CD4-positive, alpha-beta T cell (primary cell): ENCODE data around the gene RASGRF2. TPM values are rescaled to one million over a fixed set of nuclear protein-coding genes. Genes with fewer than 3 reads are reported as not detected.

Experiments used
- ATAC-seq: fragments of 200-7000 bp; cut with Tn5 transposase; one replicate; pipeline ENCODE4 v1.10.0; 2022; ENCODE audit warnings: mild to moderate bottlenecking; ENCODE audit not compliant: poor library complexity
- CTCF ChIA-PET: fragments of 350-600 bp; sonication (Branson Sonifier 250); formaldehyde crosslinking; loops from one replicate; lab custom pipeline; 2021; ENCODE audit warnings: antibody characterized with exemption, inconsistent platforms; lab: Charles Lee
- POLR2A ChIA-PET: fragments of 350-600 bp; sonication (Branson Sonifier 250); formaldehyde crosslinking; loops from one replicate; lab custom pipeline; 2021; ENCODE audit warnings: antibody characterized with exemption, inconsistent platforms; lab: Charles Lee
- DNase-seq, 14 experiments: peaks; one replicate each; pipeline ENCODE4 v3.0.0-alpha.2; 2013 to 2020; ENCODE audit warnings: mixed read lengths in 2 of 14
- H3K27ac ChIP-seq, 2 donors: one replicate each; pipeline versions ENCODE4 v1.5.1 to v1.7.0; 2013; ENCODE audit warnings: low read length in 2 of 2, low read depth in 1 of 2, mild to moderate bottlenecking in 1 of 2
- H3K27me3 ChIP-seq, 2 experiments: 1 replicate in 1 of 2; 2 replicates in 1 of 2; pipeline versions ENCODE4 v1.6.1 to v1.7.0; 2013; ENCODE audit warnings: low read length in 2 of 2, control low read depth in 1 of 2, mild to moderate bottlenecking in 1 of 2, moderate library complexity in 1 of 2; ENCODE audit not compliant: insufficient read depth in 2 of 2, control insufficient read depth in 1 of 2
- H3K36me3 ChIP-seq: one replicate; pipeline ENCODE4 v1.6.1; 2013; ENCODE audit warnings: low read length, control low read depth; ENCODE audit not compliant: insufficient read depth
- H3K4me1 ChIP-seq: one replicate; pipeline ENCODE4 v1.6.1; 2013; ENCODE audit warnings: low read length, control low read depth; ENCODE audit not compliant: insufficient read depth
- H3K4me3 ChIP-seq: one replicate; pipeline ENCODE4 v1.5.1; 2013; ENCODE audit warnings: mild to moderate bottlenecking, low read length, moderate library complexity
- H3K9me3 ChIP-seq, 2 experiments: 1 replicate in 1 of 2; 2 replicates in 1 of 2; pipeline versions ENCODE4 v1.6.1 to v1.7.0; 2013; ENCODE audit warnings: low read length in 2 of 2, mild to moderate bottlenecking in 2 of 2, control low read depth in 1 of 2, moderate library complexity in 1 of 2; ENCODE audit not compliant: control insufficient read depth in 1 of 2, insufficient read depth in 1 of 2
- H3K27ac Mint-ChIP-seq: one replicate; pipeline ENCODE4 v1.8.0; 2020; ENCODE audit warnings: mixed read lengths
- H3K27me3 Mint-ChIP-seq: one replicate; pipeline ENCODE4 v1.8.0; 2021; ENCODE audit warnings: mixed read lengths
- H3K36me3 Mint-ChIP-seq: one replicate; pipeline ENCODE4 v1.8.0; 2021; ENCODE audit warnings: low read depth, mixed read lengths
- H3K4me1 Mint-ChIP-seq: one replicate; pipeline ENCODE4 v1.8.0; 2021; ENCODE audit warnings: low read depth, mixed read lengths
- H3K4me3 Mint-ChIP-seq: one replicate; pipeline ENCODE4 v1.8.0; 2020; ENCODE audit warnings: mild to moderate bottlenecking, mixed read lengths
- H3K9me3 Mint-ChIP-seq: one replicate; pipeline ENCODE4 v1.8.0; 2020; ENCODE audit warnings: mixed read lengths
- CTCF ChIP-seq: fragments of 200-600 bp; IDR thresholded peaks from one replicate; pipeline ENCODE4 v1.8.0; 2022; ENCODE audit warnings: antibody characterized with exemption, mild to moderate bottlenecking
- intact Hi-C, 2 experiments: fragments of 100-400 bp; cut with DNase I in 1 of 2; cut with micrococcal nuclease in 1 of 2; formaldehyde crosslinking; loops; one replicate each; pipeline versions ENCODE4 v1.15.1 to v1.9.0; 2023 to 2025; cut with DNase I, micrococcal nuclease
- total RNA-seq, 174 experiments: library from RNA in 2 of 174; stranded (reverse) in 2 of 174; gene quantifications; one replicate each; pipeline ENCODE4 v1.2.3 and lab custom pipeline; 2021 to 2026

RASGRF2 gene
- total RNA-seq, 2 experiments from 2014 or later = 21.9 to 24.9 TPM

DNA sequence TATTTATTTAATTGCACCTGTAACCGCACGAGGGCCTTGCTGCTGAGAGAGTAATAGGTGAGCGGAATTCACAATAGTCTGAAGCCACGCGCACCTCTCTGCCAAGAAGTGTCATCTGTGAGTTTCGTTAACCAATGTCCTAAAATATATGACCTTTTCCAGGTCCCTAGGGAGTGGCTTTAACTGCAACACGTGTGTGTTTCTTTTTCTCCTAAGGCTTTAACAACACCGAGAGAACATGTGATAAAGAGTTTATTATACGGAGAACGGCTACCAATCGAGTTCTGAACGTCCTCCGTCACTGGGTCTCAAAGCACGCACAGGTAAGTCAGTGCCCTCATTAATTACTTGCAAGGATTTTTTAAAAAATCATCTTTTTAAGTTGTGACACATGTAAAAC is 219.8 kb downstream of the RASGRF2 start:
- CTCF ChIA-PET = no interaction called here
- Histone ChIP-seq H3K27me3 (no peaks in the 10 kb centered on the region), H3K27ac (no peak overlapping the region), H3K4me3 (no peak overlapping the region), H3K9me3 (no peaks in the 10 kb centered on the region), H3K4me1 (no peaks in the 10 kb centered on the region), H3K36me3 (peaks cover 42% of the 10 kb centered on the region)
- TF ChIP-seq CTCF = no peak
- Mint-ChIP-seq H3K9me3 (no peaks in the 10 kb centered on the region), H3K27me3 (no peaks in the 10 kb centered on the region), H3K4me3 (no peak overlapping the region), H3K4me1 (no peaks in the 10 kb centered on the region), H3K27ac (no peak overlapping the region), H3K36me3 (peaks cover 83% of the 10 kb centered on the region)
- DNase-seq (no peak), ATAC-seq (no peak)
- intact Hi-C loops = no loop called here
- POLR2A ChIA-PET = no interaction called here

GRCh38 chr5:81180780-81181460 is 220.8 kb downstream of the RASGRF2 start:
- no peaks in the 10 kb centered on the region for H3K9me3 ChIP-seq
- Mint-ChIP-seq H3K27me3 (no peaks in the 10 kb centered on the region), H3K36me3 (peaks cover 89% of the 10 kb centered on the region), H3K27ac (no peak overlapping the region), H3K4me3 (no peak overlapping the region), H3K9me3 (no peaks in the 10 kb centered on the region), H3K4me1 (no peaks in the 10 kb centered on the region)
- no peak overlapping the region for H3K4me3 ChIP-seq
- H3K4me1 ChIP-seq = no peaks in the 10 kb centered on the region
- no peak for DNase-seq
- no peak overlapping the region for H3K27ac ChIP-seq
- CTCF ChIA-PET = no interaction called here
- no peaks in the 10 kb centered on the region for H3K27me3 ChIP-seq
- ATAC-seq = no peak
- no peak for TF ChIP-seq CTCF
- intact Hi-C loops = no loop called here
- peaks cover 50% of the 10 kb centered on the region for H3K36me3 ChIP-seq
- POLR2A ChIA-PET = no interaction called here

GRCh38 chr5:81181576-81182316 is 221.6 kb downstream of the RASGRF2 start:
- H3K9me3 ChIP-seq = no peaks in the 10 kb centered on the region
- intact Hi-C loops = no loop called here
- H3K36me3 ChIP-seq = peaks cover 56% of the 10 kb centered on the region
- Mint-ChIP-seq H3K4me3 (no peak overlapping the region), H3K36me3 (peaks cover 87% of the 10 kb centered on the region), H3K27ac (no peak overlapping the region), H3K4me1 (no peaks in the 10 kb centered on the region), H3K9me3 (no peaks in the 10 kb centered on the region), H3K27me3 (no peaks in the 10 kb centered on the region)
- no peaks in the 10 kb centered on the region for H3K4me1 ChIP-seq
- no peak for TF ChIP-seq CTCF
- no peak for DNase-seq
- CTCF ChIA-PET = no interaction called here
- no peaks in the 10 kb centered on the region for H3K27me3 ChIP-seq
- POLR2A ChIA-PET = no interaction called here
- no peak overlapping the region for H3K27ac ChIP-seq
- H3K4me3 ChIP-seq = no peak overlapping the region
- no peak for ATAC-seq
